Esophagus muscularis mucosa (tissue), 4 donors: Measurements from ENCODE around the gene PSMG4. TPM values are rescaled to one million over a fixed set of nuclear protein-coding genes. Genes with fewer than 3 reads are reported as not detected.
"Not testable (repeated sequence)": the region's sequence is repeated elsewhere in the genome, so short reads cannot be mapped to it uniquely, and the experiment has no call there.

Experiments used
- DNase-seq: peaks from one replicate; pipeline ENCODE4 v3.0.0-alpha.2; 2017; ENCODE audit errors: extremely low spot score
- H3K27ac ChIP-seq, 4 donors: fragments of 200-600 bp; sonication (generic); replicated peaks in 1 of 4; 1 replicate in 3 of 4; 2 replicates in 1 of 4; pipeline ENCODE4 v1.5.1; 2016 to 2019; ENCODE audit warnings: mild to moderate bottlenecking in 1 of 4
- H3K27me3 ChIP-seq, 4 donors: fragments of 200-600 bp; sonication (generic); one replicate each; pipeline versions ENCODE4 v1.5.1 to v1.6.0; 2016 to 2019
- H3K36me3 ChIP-seq, 4 donors: fragments of 200-600 bp; sonication (generic); one replicate each; pipeline ENCODE4 v1.5.1; 2016 to 2019
- H3K4me1 ChIP-seq, 4 donors: fragments of 200-600 bp; sonication (generic); one replicate each; pipeline ENCODE4 v1.5.1; 2016 to 2019
- H3K4me3 ChIP-seq, 4 donors: fragments of 200-600 bp; sonication (generic); 1 replicate in 2 of 4; 2 replicates in 2 of 4; pipeline ENCODE4 v1.5.1; 2016 to 2019; ENCODE audit warnings: mild to moderate bottlenecking in 4 of 4, moderate library complexity in 1 of 4
- H3K9me3 ChIP-seq, 4 donors: fragments of 200-600 bp; sonication (generic); 1 replicate in 3 of 4; 2 replicates in 1 of 4; pipeline ENCODE4 v1.5.1; 2016 to 2019
- CTCF ChIP-seq, 3 experiments: fragments of 200-600 bp in 2 of 3; fragments of 450-650 bp in 1 of 3; sonication (generic) in 2 of 3; IDR thresholded peaks; one replicate each; pipeline ENCODE4 v1.5.1; 2017 to 2019; ENCODE audit warnings: antibody characterized with exemption in 3 of 3, mild to moderate bottlenecking in 2 of 3, moderate library complexity in 1 of 3
- EP300 ChIP-seq: sonication (generic); formaldehyde crosslinking; IDR thresholded peaks from one replicate; pipeline ENCODE4 v1.6.1; 2017; ENCODE audit warnings: antibody characterized with exemption
- POLR2A ChIP-seq: fragments of 450-650 bp; IDR thresholded peaks from one replicate; pipeline ENCODE4 v1.6.1; 2017; ENCODE audit warnings: antibody characterized with exemption, moderate library complexity, mild to moderate bottlenecking, low read depth
- POLR2AphosphoS5 ChIP-seq, 2 donors: sonication (generic); formaldehyde crosslinking; IDR thresholded peaks; one replicate each; pipeline ENCODE4 v1.6.1; 2017; ENCODE audit warnings: antibody characterized with exemption in 2 of 2
- WGBS: methylation state at CpG from one replicate; pipeline ENCODE4 v1.1.5; 2018; 5-methylcytosine and 5-hydroxymethylcytosine counted together
- intact Hi-C: fragments of 100-400 bp; cut with DNase I; formaldehyde crosslinking; loops from one replicate; pipeline ENCODE4 v1.15.1; 2023
- total RNA-seq, 4 donors: library from RNA; depleted of rRNA; stranded (reverse); fragments of >200 nt; gene quantifications; one replicate each; pipeline versions ENCODE4 v1.1.0 to v1.2.1, GENCODE V29; 2016

PSMG4 gene
- total RNA-seq, 4 donors from 2014 or later, result 21.4 to 28.6 (median 25.7) TPM

- no peak overlapping the region for H3K4me3 ChIP-seq
- no peaks in the 10 kb centered on the region for H3K36me3 ChIP-seq
- peaks cover 3 to 15% (median 13%) of the 10 kb centered on the region in 4 donors for H3K4me1 ChIP-seq
- intact Hi-C loops, result no loop called here
- H3K9me3 ChIP-seq, result no peaks in the 10 kb centered on the region
- peaks cover 0 to 16% (median 2%) of the 10 kb centered on the region in 4 donors for H3K27me3 ChIP-seq
- H3K27ac ChIP-seq, result no peak overlapping the region
- DNase-seq, result no peak
- TF ChIP-seq POLR2A (no peak), CTCF (IDR thresholded peaks at IDR 0.05) (no peak), POLR2AphosphoS5 (IDR thresholded peaks at IDR 0.05) (no peak), EP300 (no peak)
- 76% methylated on average over 3 of the region's 3 CpGs for WGBS
These were observed 22.7 kb upstream of the PSMG4 start for GRCh38 chr6:3236005-3236404.

- no peak for DNase-seq
- Histone ChIP-seq H3K4me1 (no peaks in the 10 kb centered on the region), H3K36me3 (no peaks in the 10 kb centered on the region), H3K4me3 (no peak overlapping the region), H3K27ac (no peak overlapping the region), H3K9me3 (no peaks in the 10 kb centered on the region), H3K27me3 (peaks cover 0 to 7% (median 2%) of the 10 kb centered on the region in 4 donors)
- TF ChIP-seq CTCF (IDR thresholded peaks at IDR 0.05) (no peak), EP300 (no peak)
- WGBS, result 83% methylated on average over 22 of the region's 24 CpGs
- intact Hi-C loops, result no loop called here
These were observed 20.7 kb upstream of the PSMG4 start for GRCh38 chr6:3237761-3238662.

- intact Hi-C loops, result no loop called here
- Histone ChIP-seq H3K4me1 (no peaks in the 10 kb centered on the region), H3K9me3 (no peaks in the 10 kb centered on the region), H3K36me3 (no peaks in the 10 kb centered on the region), H3K27me3 (peaks cover 0 to 7% (median 2%) of the 10 kb centered on the region in 4 donors), H3K4me3 (no peak overlapping the region), H3K27ac (no peak overlapping the region)
- 90% methylated on average over 7 of the region's 13 CpGs for WGBS
- no peak for DNase-seq
- TF ChIP-seq CTCF (IDR thresholded peaks at IDR 0.05) (no peak), POLR2A (no peak), EP300 (no peak), POLR2AphosphoS5 (IDR thresholded peaks at IDR 0.05) (no peak)
These were observed 19.5 kb upstream of the PSMG4 start for GRCh38 chr6:3239110-3239830.

- H3K4me3 ChIP-seq, result no peak overlapping the region
- 70% methylated on average over 7 of the region's 7 CpGs for WGBS
These were observed 18.2 kb upstream of the PSMG4 start for GRCh38 chr6:3240595-3240994.

GRCh38 chr6:3241745-3242144 is 17.0 kb upstream of the PSMG4 start:
- intact Hi-C loops, H3K9me3 ChIP-seq, H3K27ac ChIP-seq, DNase-seq, H3K4me1 ChIP-seq, H3K4me3 ChIP-seq, H3K27me3 ChIP-seq, H3K36me3 ChIP-seq: not testable (repeated sequence)
- 93% methylated on average over 4 of the region's 4 CpGs for WGBS

More at GRCh38 chr6:3240595-3240994, 18.2 kb upstream of the PSMG4 start:
- intact Hi-C loops, result no loop called here
- TF ChIP-seq POLR2AphosphoS5 (IDR thresholded peaks at IDR 0.05), result no peak
- no peak for TF ChIP-seq EP300
- no peak for TF ChIP-seq POLR2A
- peaks cover 0 to 1% (median 0%) of the 10 kb centered on the region in 4 donors for H3K27me3 ChIP-seq
- H3K9me3 ChIP-seq, result no peaks in the 10 kb centered on the region
- no peaks in the 10 kb centered on the region for H3K4me1 ChIP-seq
- no peak for DNase-seq
- H3K36me3 ChIP-seq, result no peaks in the 10 kb centered on the region
- H3K27ac ChIP-seq, result no peak overlapping the region
